Trophoblast cell (in vitro differentiated cells and primary cell): ENCODE results near the gene FKBP7.

Experiments
- DNase-seq, 2 donors: peaks; one replicate each; pipeline ENCODE4 v3.0.0-alpha.2; 2016
- H2AFZ ChIP-seq: 2 replicates; pipeline ENCODE4 v1.6.1; 2013; ENCODE audit warnings: low read length, moderate library complexity, mild to moderate bottlenecking; ENCODE audit not compliant: insufficient read depth, poor library complexity
- H2AK5ac ChIP-seq: 2 replicates; pipeline ENCODE4 v1.6.1; 2013; ENCODE audit warnings: mild to moderate bottlenecking, low read length
- H2BK120ac ChIP-seq: 2 replicates; pipeline ENCODE4 v1.6.1; 2013; ENCODE audit warnings: low read length, mild to moderate bottlenecking, moderate library complexity; ENCODE audit not compliant: insufficient read depth, poor library complexity
- H2BK12ac ChIP-seq: 2 replicates; pipeline ENCODE4 v1.6.1; 2013; ENCODE audit warnings: mild to moderate bottlenecking, low read length, moderate library complexity
- H2BK5ac ChIP-seq: 2 replicates; pipeline ENCODE4 v1.6.1; 2013; ENCODE audit warnings: low read length, low read depth, moderate library complexity, mild to moderate bottlenecking; ENCODE audit not compliant: poor library complexity
- H3K14ac ChIP-seq: 2 replicates; pipeline ENCODE4 v1.6.1; 2013; ENCODE audit warnings: mild to moderate bottlenecking, low read length
- H3K18ac ChIP-seq: 2 replicates; pipeline ENCODE4 v1.6.1; 2013; ENCODE audit warnings: mild to moderate bottlenecking, low read length
- H3K23ac ChIP-seq: 2 replicates; pipeline ENCODE4 v1.6.1; 2013; ENCODE audit warnings: low read length
- H3K27ac ChIP-seq: 2 replicates; pipeline ENCODE4 v1.5.1; 2013; ENCODE audit warnings: low read depth, mild to moderate bottlenecking, inconsistent platforms, low read length, moderate library complexity
- H3K27me3 ChIP-seq: 2 replicates; pipeline ENCODE4 v1.6.1; 2013; ENCODE audit warnings: inconsistent platforms, mild to moderate bottlenecking, low read length, moderate library complexity; ENCODE audit not compliant: insufficient read depth
- H3K36me3 ChIP-seq, 2 experiments: 1 replicate in 1 of 2; 2 replicates in 1 of 2; pipeline ENCODE4 v1.6.1; 2013; ENCODE audit warnings: low read length in 2 of 2, mild to moderate bottlenecking in 2 of 2, moderate library complexity in 1 of 2; ENCODE audit not compliant: insufficient read depth in 2 of 2, control insufficient read depth in 1 of 2
- H3K4ac ChIP-seq: 2 replicates; pipeline ENCODE4 v1.6.1; 2013; ENCODE audit warnings: low read depth, mild to moderate bottlenecking, low read length, moderate library complexity
- H3K4me1 ChIP-seq, 2 experiments: 1 replicate in 1 of 2; 2 replicates in 1 of 2; pipeline ENCODE4 v1.6.1; 2013; ENCODE audit warnings: low read length in 2 of 2, mild to moderate bottlenecking in 2 of 2, moderate library complexity in 1 of 2; ENCODE audit not compliant: insufficient read depth in 2 of 2, control insufficient read depth in 1 of 2
- H3K4me2 ChIP-seq: 2 replicates; pipeline ENCODE4 v1.6.1; 2013; ENCODE audit warnings: inconsistent platforms, mild to moderate bottlenecking, low read length, moderate library complexity
- H3K4me3 ChIP-seq: 2 replicates; pipeline ENCODE4 v1.5.1; 2013; ENCODE audit warnings: mild to moderate bottlenecking, low read depth, low read length, inconsistent platforms
- H3K79me1 ChIP-seq: one replicate; pipeline ENCODE4 v1.6.1; 2013; ENCODE audit warnings: low read length
- H3K79me2 ChIP-seq: 2 replicates; pipeline ENCODE4 v1.6.1; 2013; ENCODE audit warnings: low read length, mild to moderate bottlenecking; ENCODE audit not compliant: control insufficient read depth, insufficient read depth, poor library complexity
- H3K9ac ChIP-seq: 2 replicates; pipeline ENCODE4 v1.6.1; 2013; ENCODE audit warnings: mild to moderate bottlenecking, low read length
- H3K9me3 ChIP-seq: 2 replicates; pipeline ENCODE4 v1.6.1; 2013; ENCODE audit warnings: low read depth, mild to moderate bottlenecking, control low read depth, inconsistent platforms, low read length; ENCODE audit not compliant: insufficient read depth
- H4K12ac ChIP-seq: 2 replicates; pipeline ENCODE4 v1.6.1; 2013; ENCODE audit warnings: low read depth, mild to moderate bottlenecking, low read length, moderate library complexity
- H4K8ac ChIP-seq: 2 replicates; pipeline ENCODE4 v1.6.1; 2013; ENCODE audit warnings: low read depth, mild to moderate bottlenecking, low read length, moderate library complexity
- H4K91ac ChIP-seq: one replicate; pipeline ENCODE4 v1.6.1; 2013; ENCODE audit warnings: low read depth, mild to moderate bottlenecking, low read length, moderate library complexity
- WGBS: extraction: QIAGEN DNeasy Blood & Tissue Kit; methylation state at CpG from one replicate; pipeline ENCODE4 v1.1.7; 2013; ENCODE audit warnings: missing lambda C conversion rate; ENCODE audit not compliant: insufficient read length, insufficient coverage; ENCODE audit errors: extremely low coverage; 5-methylcytosine and 5-hydroxymethylcytosine counted together

FKBP7 gene

DNA sequence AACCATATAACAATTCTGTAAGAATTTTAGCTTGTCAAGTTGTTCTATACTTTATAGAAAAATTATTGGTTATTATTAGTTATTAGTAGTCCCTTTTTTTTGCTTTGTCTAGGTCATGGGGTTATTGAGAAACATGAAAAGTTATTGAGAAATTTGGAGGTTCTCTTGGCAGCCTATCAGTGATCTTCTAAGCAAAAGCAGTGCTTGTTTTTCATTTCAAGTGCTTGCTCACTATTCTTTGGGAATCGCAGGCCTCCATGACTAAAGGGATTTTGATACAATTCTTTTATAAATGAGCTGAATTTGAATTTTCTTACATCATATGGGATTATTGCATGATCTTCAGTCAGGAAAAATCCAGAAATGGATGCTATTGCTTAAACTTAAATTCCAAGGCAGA lies 27.7 kb upstream of the FKBP7 start:
- Histone ChIP-seq H3K4me2 (no peak overlapping the region), H4K91ac (no peak overlapping the region), H4K12ac (no peak overlapping the region), H3K9ac (no peak overlapping the region), H3K4me1 (no peaks in the 10 kb centered on the region), H3K27ac (no peak overlapping the region), H2AK5ac (no peak overlapping the region), H3K14ac (no peak overlapping the region), H3K23ac (no peak overlapping the region), H2BK5ac (no peak overlapping the region), H2BK120ac (no peak overlapping the region), H3K79me1 (no peaks in the 10 kb centered on the region), H3K27me3 (no peaks in the 10 kb centered on the region), H3K18ac (no peak overlapping the region), H3K36me3 (no peaks in the 10 kb centered on the region), H3K9me3 (no peaks in the 10 kb centered on the region), H3K4ac (no peak overlapping the region), H2BK12ac (no peak overlapping the region), H3K79me2 (no peaks in the 10 kb centered on the region), H2AFZ (no peak overlapping the region), H3K4me3 (no peak overlapping the region), H4K8ac (no peak overlapping the region)
- no CpG with 5 or more reads among the region's 1 CpG for WGBS
- DNase-seq = no peak

DNA sequence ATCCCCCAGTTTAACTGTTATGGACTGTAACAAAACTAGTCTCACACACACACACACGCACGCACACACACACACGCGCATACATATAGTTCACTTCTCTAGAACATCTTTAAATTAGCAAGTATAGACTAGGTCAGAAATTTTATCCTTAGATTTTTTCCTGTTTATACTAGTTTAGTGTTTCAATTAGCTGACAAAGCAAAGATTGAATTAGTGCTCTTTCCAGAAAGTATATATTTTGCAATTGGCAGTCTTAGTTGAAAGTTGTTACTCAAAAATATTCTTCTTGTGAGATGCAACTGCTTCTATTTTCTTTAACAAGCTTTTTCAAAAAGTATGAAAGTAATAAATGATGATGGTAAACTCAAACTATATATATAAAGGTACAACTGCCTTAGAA lies 24.4 kb upstream of the FKBP7 start:
- Histone ChIP-seq H3K9ac (no peak overlapping the region), H4K8ac (no peak overlapping the region), H3K23ac (no peak overlapping the region), H3K27me3 (no peaks in the 10 kb centered on the region), H3K36me3 (no peaks in the 10 kb centered on the region), H3K14ac (no peak overlapping the region), H3K4me3 (no peak overlapping the region), H3K9me3 (no peaks in the 10 kb centered on the region), H2BK120ac (no peak overlapping the region), H2AFZ (no peak overlapping the region), H4K12ac (no peak overlapping the region), H3K79me1 (no peaks in the 10 kb centered on the region), H4K91ac (no peak overlapping the region), H3K4me2 (no peak overlapping the region), H2BK12ac (no peak overlapping the region), H3K4ac (no peak overlapping the region), H3K18ac (no peak overlapping the region), H3K27ac (no peak overlapping the region), H2AK5ac (no peak overlapping the region), H3K79me2 (no peaks in the 10 kb centered on the region), H3K4me1 (no peaks in the 10 kb centered on the region), H2BK5ac (no peak overlapping the region)
- DNase-seq = no peak
- WGBS = no CpG with 5 or more reads among the region's 4 CpGs

GRCh38 chr2:178499640-178500039 lies 21.2 kb upstream of the FKBP7 start:
- Histone ChIP-seq H4K91ac (no peak overlapping the region), H3K23ac (no peak overlapping the region), H3K18ac (no peak overlapping the region), H3K79me1 (no peaks in the 10 kb centered on the region), H3K27ac (no peak overlapping the region), H3K4me2 (no peak overlapping the region), H2BK5ac (no peak overlapping the region), H4K8ac (no peak overlapping the region), H3K4me3 (no peak overlapping the region), H4K12ac (no peak overlapping the region), H3K79me2 (no peaks in the 10 kb centered on the region), H3K14ac (no peak overlapping the region), H3K36me3 (peaks cover 4 to 5% of the 10 kb centered on the region in 2 experiments), H3K27me3 (no peaks in the 10 kb centered on the region), H3K9me3 (no peaks in the 10 kb centered on the region), H3K9ac (no peak overlapping the region), H2BK120ac (no peak overlapping the region), H2BK12ac (no peak overlapping the region), H3K4me1 (no peaks in the 10 kb centered on the region), H3K4ac (no peak overlapping the region), H2AFZ (no peak overlapping the region), H2AK5ac (no peak overlapping the region)
- DNase-seq = no peak
- no CpG with 5 or more reads among the region's 3 CpGs for WGBS

DNA sequence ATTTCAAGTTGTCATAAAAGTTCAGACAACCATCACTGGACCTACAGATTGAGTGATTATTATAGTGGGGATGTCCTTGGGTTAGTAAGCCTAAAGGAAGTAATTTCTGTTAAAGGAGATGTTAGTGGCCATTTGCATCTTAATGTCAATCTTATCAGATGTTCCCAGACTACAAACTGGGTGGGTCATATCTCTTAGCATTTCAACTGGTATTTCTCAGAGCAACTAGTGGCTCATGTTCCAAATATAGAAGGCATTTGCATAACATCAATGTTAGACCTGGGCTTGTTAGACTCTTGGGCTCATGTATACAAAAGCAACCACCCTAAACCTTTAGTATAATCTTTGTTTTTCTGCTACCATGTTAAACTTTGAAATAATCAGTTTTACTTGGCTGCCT lies 19.7 kb upstream of the FKBP7 start:
- no peak for DNase-seq
- no peak overlapping the region for H3K9ac ChIP-seq
- H4K12ac ChIP-seq = no peak overlapping the region
- H4K8ac ChIP-seq = no peak overlapping the region
- H3K36me3 ChIP-seq = peaks cover 8 to 13% of the 10 kb centered on the region in 2 experiments
- no peak overlapping the region for H3K18ac ChIP-seq
- H3K4ac ChIP-seq = no peak overlapping the region
- no peak overlapping the region for H3K14ac ChIP-seq
- H3K79me2 ChIP-seq = no peaks in the 10 kb centered on the region
- H2BK5ac ChIP-seq = no peak overlapping the region
- H4K91ac ChIP-seq = no peak overlapping the region
- no peaks in the 10 kb centered on the region for H3K27me3 ChIP-seq
- no peak overlapping the region for H2AFZ ChIP-seq
- H3K4me1 ChIP-seq = no peaks in the 10 kb centered on the region
- no peak overlapping the region for H2AK5ac ChIP-seq
- no peak overlapping the region for H2BK120ac ChIP-seq
- H3K79me1 ChIP-seq = no peaks in the 10 kb centered on the region
- H3K23ac ChIP-seq = no peak overlapping the region
- H3K4me2 ChIP-seq = no peak overlapping the region
- H3K9me3 ChIP-seq = no peaks in the 10 kb centered on the region
- H2BK12ac ChIP-seq = no peak overlapping the region
- no peak overlapping the region for H3K4me3 ChIP-seq
- no peak overlapping the region for H3K27ac ChIP-seq
